NCI-H345 treated with DMSO at 0.1 percent for 48 hours (cell line): ENCODE measurements around the gene PATE1.

Experiments
- DNase-seq: peaks from one replicate; lab custom pipeline; 2025; ENCODE audit not compliant: unreplicated experiment; lab: John Stamatoyannopoulos, UW

The PATE1 gene

GRCh38 chr11:125787827-125788226, 41.7 kb downstream of the PATE1 start, which contains the start of gene PATE3:
Gene PATE3 (plus strand): TSS chr11:125788127. CDS start chr11:125788152, 25 bp downstream.
- no peak for DNase-seq

GRCh38 chr11:125790825-125791224, 44.7 kb downstream of the PATE1 start:
- no peak for DNase-seq

GRCh38 chr11:125797641-125798040, 51.6 kb downstream of the PATE1 start:
- DNase-seq, result no peak
